Left lung (tissue), 10 donors: ENCODE data around the gene TNS3. TPM values are rescaled to one million over a fixed set of nuclear protein-coding genes. Genes with fewer than 3 reads are reported as not detected.

Source experiments
- ATAC-seq: fragments of 200-7000 bp; cut with Tn5 transposase; one replicate; pipeline ENCODE4 v1.9.1; 2020; ENCODE audit warnings: moderate library complexity
- DNase-seq, 4 donors: peaks; one replicate each; pipeline ENCODE4 v3.0.0-alpha.2; 2013 to 2020
- H3K27ac ChIP-seq, 2 donors: fragments of 200-600 bp; sonication (generic) in 1 of 2; one replicate each; pipeline versions ENCODE4 v1.5.0 to v1.8.0; 2020 to 2021
- H3K27me3 ChIP-seq, 2 donors: fragments of 200-600 bp; sonication (generic) in 1 of 2; one replicate each; pipeline versions ENCODE4 v1.5.0 to v1.8.0; 2020 to 2021
- H3K36me3 ChIP-seq, 2 donors: fragments of 200-600 bp; sonication (generic) in 1 of 2; one replicate each; pipeline versions ENCODE4 v1.5.0 to v1.8.0; 2020 to 2021
- H3K4me1 ChIP-seq, 2 donors: fragments of 200-600 bp; one replicate each; pipeline ENCODE4 v1.8.0; 2021
- H3K4me3 ChIP-seq, 2 donors: fragments of 200-600 bp; sonication (generic) in 1 of 2; one replicate each; pipeline versions ENCODE4 v1.5.0 to v1.8.0; 2020 to 2021; ENCODE audit warnings: mild to moderate bottlenecking in 1 of 2
- H3K9me3 ChIP-seq, 2 donors: fragments of 200-600 bp; sonication (generic) in 1 of 2; one replicate each; pipeline versions ENCODE4 v1.5.0 to v1.8.0; 2020 to 2021
- intact Hi-C, 2 donors: fragments of 100-400 bp; cut with DNase I; formaldehyde crosslinking; loops; one replicate each; pipeline versions ENCODE4 v1.11.2 to v1.14.2; 2022
- polyA plus RNA-seq, 6 donors: library from polyadenylated mRNA; unstranded; fragments of 120-200 nt; gene quantifications; one replicate each; pipeline ENCODE4 v1.2.1, GENCODE V29; 2013; ENCODE audit not compliant: insufficient read length in 6 of 6
- total RNA-seq, 2 donors: library from RNA; stranded (reverse); fragmentation: NEBNext Ultra II Directional; extraction: Animal tissue kit (Norgen Biotek cat#: 25700); gene quantifications; one replicate each; pipeline ENCODE4 v1.2.1, GENCODE V29; 2021
- TF ChIP-seq, protein P1 (sequence below), 2 donors: fragments of 200-600 bp; sonication (generic) in 1 of 2; IDR thresholded peaks; one replicate each; pipeline versions ENCODE4 v1.5.0 to v1.8.0; 2021; ENCODE audit warnings: antibody characterized with exemption in 2 of 2
- donor health status: DM: no; HTN: yes; CAD: no.
- donor health status: DM: no; HTN: no; CAD: no.

TNS3 gene
- total and polyA plus RNA-seq, 8 donors: 86.3 to 151 (median 97.8) TPM

DNA sequence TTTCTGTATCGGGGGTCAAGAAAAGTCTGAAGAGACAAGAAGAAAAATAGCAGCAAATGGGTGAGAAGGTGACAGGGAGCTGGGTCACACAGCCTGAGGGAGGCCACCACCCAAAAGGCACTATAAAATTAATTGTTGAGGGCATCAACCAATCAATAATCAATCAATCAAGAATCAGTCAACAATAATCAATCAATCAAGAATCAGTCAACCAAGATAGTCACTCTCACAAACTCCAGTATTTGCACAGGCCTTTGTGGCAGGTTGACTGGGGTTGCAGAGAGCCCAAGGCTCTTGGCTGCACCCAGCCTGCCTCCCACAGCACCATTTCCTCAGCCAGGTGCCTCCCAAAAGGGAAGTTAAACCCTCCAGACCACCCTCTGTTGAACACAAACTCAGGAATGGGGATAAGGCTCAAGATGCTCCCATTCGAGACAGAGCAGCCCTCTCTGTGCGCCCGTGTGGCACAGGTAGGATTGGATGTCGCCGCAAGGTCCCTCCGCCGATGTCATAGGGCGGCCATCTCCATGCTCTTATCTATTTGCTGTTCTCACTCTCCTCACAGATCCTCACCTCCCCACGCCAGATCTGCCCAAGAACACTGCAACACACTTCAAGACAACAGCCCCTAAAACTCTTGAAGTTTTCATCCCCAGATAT is 64.0 kb downstream of the TNS3 start:
- no peak overlapping the region for H3K27ac ChIP-seq
- H3K9me3 ChIP-seq: no peaks in the 10 kb centered on the region
- H3K36me3 ChIP-seq: no peaks in the 10 kb centered on the region
- TF ChIP-seq, protein P1, sequence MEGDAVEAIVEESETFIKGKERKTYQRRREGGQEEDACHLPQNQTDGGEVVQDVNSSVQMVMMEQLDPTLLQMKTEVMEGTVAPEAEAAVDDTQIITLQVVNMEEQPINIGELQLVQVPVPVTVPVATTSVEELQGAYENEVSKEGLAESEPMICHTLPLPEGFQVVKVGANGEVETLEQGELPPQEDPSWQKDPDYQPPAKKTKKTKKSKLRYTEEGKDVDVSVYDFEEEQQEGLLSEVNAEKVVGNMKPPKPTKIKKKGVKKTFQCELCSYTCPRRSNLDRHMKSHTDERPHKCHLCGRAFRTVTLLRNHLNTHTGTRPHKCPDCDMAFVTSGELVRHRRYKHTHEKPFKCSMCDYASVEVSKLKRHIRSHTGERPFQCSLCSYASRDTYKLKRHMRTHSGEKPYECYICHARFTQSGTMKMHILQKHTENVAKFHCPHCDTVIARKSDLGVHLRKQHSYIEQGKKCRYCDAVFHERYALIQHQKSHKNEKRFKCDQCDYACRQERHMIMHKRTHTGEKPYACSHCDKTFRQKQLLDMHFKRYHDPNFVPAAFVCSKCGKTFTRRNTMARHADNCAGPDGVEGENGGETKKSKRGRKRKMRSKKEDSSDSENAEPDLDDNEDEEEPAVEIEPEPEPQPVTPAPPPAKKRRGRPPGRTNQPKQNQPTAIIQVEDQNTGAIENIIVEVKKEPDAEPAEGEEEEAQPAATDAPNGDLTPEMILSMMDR (IDR thresholded peaks at IDR 0.05): no peak
- no peak overlapping the region for H3K4me3 ChIP-seq
- ATAC-seq (no peak), DNase-seq (no peak)
- intact Hi-C loops: no loop called here
- H3K4me1 ChIP-seq: peaks cover 0 to 43% of the 10 kb centered on the region in 2 donors
- H3K27me3 ChIP-seq: no peaks in the 10 kb centered on the region

DNA sequence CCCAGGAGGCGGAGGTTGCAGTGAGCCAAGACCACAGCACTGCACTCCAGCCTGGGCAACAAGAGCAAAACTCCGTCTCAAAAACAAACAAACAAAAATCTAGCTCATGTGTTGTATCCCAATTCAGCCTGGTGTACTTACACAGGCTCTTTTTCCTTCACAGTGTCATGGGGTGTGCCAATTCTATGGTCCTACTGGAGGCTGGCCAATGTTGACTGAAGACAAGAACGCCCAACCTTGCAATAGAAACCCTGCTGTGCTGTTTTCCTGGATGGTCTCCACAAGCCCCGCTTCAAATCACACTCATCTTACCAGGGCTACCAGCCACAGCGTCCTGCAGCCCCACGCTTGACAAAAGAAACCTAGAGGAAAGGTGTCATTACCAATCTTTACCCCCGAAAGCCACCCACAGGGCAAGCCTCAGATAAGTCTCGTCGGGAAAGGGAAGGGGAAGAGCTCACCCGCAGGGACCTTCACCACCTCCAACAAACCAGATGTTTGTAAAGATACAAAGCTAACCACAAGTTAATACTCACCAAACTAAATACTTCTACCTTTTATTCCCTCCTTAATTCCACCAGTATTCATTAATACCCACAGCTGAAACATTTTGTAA is 64.8 kb downstream of the TNS3 start:
- TF ChIP-seq, protein P1 (IDR thresholded peaks at IDR 0.05): no peak
- Histone ChIP-seq H3K27me3 (no peaks in the 10 kb centered on the region), H3K36me3 (no peaks in the 10 kb centered on the region), H3K27ac (no peak overlapping the region), H3K9me3 (no peaks in the 10 kb centered on the region), H3K4me1 (peaks cover 0 to 43% of the 10 kb centered on the region in 2 donors), H3K4me3 (no peak overlapping the region)
- no peak for DNase-seq
- no peak for ATAC-seq
- intact Hi-C loops: no loop called here

DNA sequence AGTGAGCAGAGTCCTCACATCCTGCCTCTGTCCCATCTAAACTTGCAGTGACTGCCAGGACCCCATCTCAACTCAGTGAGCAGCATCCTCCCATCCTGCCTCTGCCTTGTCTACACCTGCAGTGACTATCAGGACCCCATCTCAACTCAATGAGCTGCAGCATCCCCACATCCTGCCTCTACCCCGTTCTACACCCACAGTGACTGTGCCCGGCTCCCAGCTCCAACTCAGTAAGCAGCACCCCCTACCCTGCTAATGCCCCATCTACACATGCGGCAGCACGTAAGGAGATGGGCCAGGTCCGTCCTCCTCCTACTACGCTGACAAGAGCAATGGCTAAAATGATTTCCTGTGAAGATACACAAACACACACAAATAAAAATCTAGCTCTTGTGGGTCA is 65.5 kb downstream of the TNS3 start:
- no peaks in the 10 kb centered on the region for H3K9me3 ChIP-seq
- H3K27ac ChIP-seq: no peak overlapping the region
- no peak for ATAC-seq
- no peaks in the 10 kb centered on the region for H3K27me3 ChIP-seq
- no peak overlapping the region for H3K4me3 ChIP-seq
- no peaks in the 10 kb centered on the region for H3K36me3 ChIP-seq
- DNase-seq: no peak
- TF ChIP-seq, protein P1 (IDR thresholded peaks at IDR 0.05): no peak
- H3K4me1 ChIP-seq: peaks cover 0 to 43% of the 10 kb centered on the region in 2 donors
- intact Hi-C loops: no loop called here

DNA sequence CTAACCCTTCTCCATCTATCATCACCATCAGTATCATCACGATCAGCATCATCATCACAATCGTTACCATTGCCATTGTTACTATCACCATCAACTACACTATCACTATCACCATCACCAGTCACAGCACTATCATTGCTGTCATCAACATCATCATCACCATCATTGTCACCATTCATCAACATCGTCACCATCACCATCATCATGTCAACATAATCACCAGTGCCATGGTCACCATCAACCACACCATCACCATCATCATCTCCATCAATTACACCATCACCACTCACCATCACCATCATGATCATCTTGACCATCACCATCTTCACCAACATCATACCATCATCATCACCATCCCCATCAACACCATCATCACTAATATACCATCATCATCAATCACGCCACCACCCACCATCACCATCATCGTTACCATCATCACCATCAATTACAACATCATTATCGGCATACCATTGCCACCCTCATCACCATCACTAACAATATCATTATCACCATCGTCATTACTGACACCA is 66.5 kb downstream of the TNS3 start:
- Histone ChIP-seq H3K36me3 (no peaks in the 10 kb centered on the region), H3K4me3 (no peak overlapping the region), H3K27ac (no peak overlapping the region), H3K9me3 (no peaks in the 10 kb centered on the region), H3K27me3 (no peaks in the 10 kb centered on the region), H3K4me1 (peaks cover 0 to 34% of the 10 kb centered on the region in 2 donors)
- ATAC-seq: no peak
- intact Hi-C loops: no loop called here
- TF ChIP-seq, protein P1 (IDR thresholded peaks at IDR 0.05): no peak
- no peak for DNase-seq

DNA sequence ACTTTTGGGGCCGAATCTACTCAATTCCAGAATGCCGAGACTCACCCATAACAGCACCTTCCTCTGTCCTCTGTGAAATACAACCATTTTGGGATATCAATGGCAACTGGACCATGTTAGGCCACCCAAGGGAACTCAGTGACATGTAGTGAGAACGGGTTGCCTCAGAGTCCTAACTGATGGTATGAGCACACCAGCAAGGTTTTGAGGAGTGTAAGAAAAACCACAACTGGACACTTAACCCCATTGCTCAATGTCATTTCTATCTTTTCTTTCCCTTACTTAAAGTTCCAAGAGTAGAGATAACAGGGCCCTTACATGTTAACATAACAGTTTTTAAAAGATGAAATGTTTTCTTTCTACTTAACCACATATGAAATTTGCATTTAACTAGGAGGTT is 67.1 kb downstream of the TNS3 start:
- no peaks in the 10 kb centered on the region for H3K9me3 ChIP-seq
- DNase-seq (no peak), ATAC-seq (peak; percentile 6)
- no peak overlapping the region for H3K4me3 ChIP-seq
- TF ChIP-seq, protein P1 (IDR thresholded peaks at IDR 0.05): no peak
- no peaks in the 10 kb centered on the region for H3K27me3 ChIP-seq
- no peaks in the 10 kb centered on the region for H3K36me3 ChIP-seq
- peaks cover 0 to 29% of the 10 kb centered on the region in 2 donors for H3K4me1 ChIP-seq
- no peak overlapping the region for H3K27ac ChIP-seq
- intact Hi-C loops: no loop called here
